Measurements from ENCODE around the gene WIPI1.

Gene WIPI1

GRCh38 chr17:68484458-68484857 is 27.2 kb upstream of the WIPI1 start:
- ChIA-PET POLR2A (no interaction called here), CTCF (interaction anchor here (0.6 kb wide), 1 partner anchor 1004 kb away, joined by 4 read pairs; no protein-coding TSS in a partner anchor)
- TF ChIP-seq CTBP1 (IDR thresholded peaks at IDR 0.05; ENCODE audit: borderline replicate concordance) (no peak), ARNT (IDR thresholded peaks at IDR 0.05) (no peak), TARDBP (IDR thresholded peaks at IDR 0.05) (no peak), LEF1 (IDR thresholded peaks at IDR 0.05; ENCODE audit: borderline replicate concordance) (no peak), FOXK2 (IDR thresholded peaks at IDR 0.05) (no peak), SP1 (IDR thresholded peaks at IDR 0.05) (no peak), FOXA1 (IDR thresholded peaks at IDR 0.05) (no peak), ELF4 (IDR thresholded peaks at IDR 0.05) (no peak), NFRKB (IDR thresholded peaks at IDR 0.05) (no peak), ZNF384 (IDR thresholded peaks at IDR 0.05) (no peak), L3MBTL2 (conservative IDR thresholded peaks at IDR 0.05) (no peak), SUZ12 (IDR thresholded peaks at IDR 0.05) (no peak), BHLHE40 (IDR thresholded peaks at IDR 0.05; ENCODE audit: borderline replicate concordance) (no peak), FOXM1 (IDR thresholded peaks at IDR 0.05; ENCODE audit: borderline replicate concordance) (no peak), HDGF (IDR thresholded peaks at IDR 0.05; ENCODE audit: borderline replicate concordance) (no peak)
- TF ChIP-seq, protein P1, sequence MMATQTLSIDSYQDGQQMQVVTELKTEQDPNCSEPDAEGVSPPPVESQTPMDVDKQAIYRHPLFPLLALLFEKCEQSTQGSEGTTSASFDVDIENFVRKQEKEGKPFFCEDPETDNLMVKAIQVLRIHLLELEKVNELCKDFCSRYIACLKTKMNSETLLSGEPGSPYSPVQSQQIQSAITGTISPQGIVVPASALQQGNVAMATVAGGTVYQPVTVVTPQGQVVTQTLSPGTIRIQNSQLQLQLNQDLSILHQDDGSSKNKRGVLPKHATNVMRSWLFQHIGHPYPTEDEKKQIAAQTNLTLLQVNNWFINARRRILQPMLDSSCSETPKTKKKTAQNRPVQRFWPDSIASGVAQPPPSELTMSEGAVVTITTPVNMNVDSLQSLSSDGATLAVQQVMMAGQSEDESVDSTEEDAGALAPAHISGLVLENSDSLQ (IDR thresholded peaks at IDR 0.05): no peak
- no peak for DNase-seq (ENCODE audit: extremely low spot score)

DNA sequence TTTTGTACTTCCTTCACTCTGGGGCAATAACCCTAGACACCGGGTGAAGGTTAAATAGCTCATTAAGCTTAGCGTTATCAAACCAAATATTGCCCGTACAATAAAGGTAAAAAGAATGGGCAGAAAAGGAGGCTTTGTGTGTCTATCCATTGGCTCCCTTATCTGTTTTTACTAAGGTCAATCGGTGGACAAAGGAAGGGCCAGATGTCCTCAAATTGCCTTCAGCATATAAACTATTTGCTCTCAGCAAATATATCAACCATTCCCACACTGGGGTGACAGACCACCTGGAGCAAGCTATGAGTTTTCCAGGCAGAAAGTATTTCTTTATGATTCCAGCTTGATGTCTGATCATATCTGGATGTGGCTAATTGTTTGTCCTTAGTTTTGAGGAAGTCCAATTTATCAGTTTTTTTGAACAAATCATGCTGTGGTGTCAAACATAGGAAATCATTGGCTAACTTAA is 25.3 kb upstream of the WIPI1 start:
- POLR2A ChIA-PET: no interaction called here
- TF ChIP-seq, protein P1 (IDR thresholded peaks at IDR 0.05): no peak
- TF ChIP-seq TARDBP (IDR thresholded peaks at IDR 0.05): no peak
- no peak for TF ChIP-seq LEF1 (IDR thresholded peaks at IDR 0.05; ENCODE audit: borderline replicate concordance)
- no peak for DNase-seq (ENCODE audit: extremely low spot score)
- CTCF ChIA-PET: interaction anchor here (1.0 kb wide), 1 partner anchor 17 kb away, joined by 3 read pairs; no protein-coding TSS in a partner anchor

GRCh38 chr17:68480885-68481284 is 23.6 kb upstream of the WIPI1 start:
- TF ChIP-seq BHLHE40 (IDR thresholded peaks at IDR 0.05; ENCODE audit: borderline replicate concordance) (no peak), FOXA1 (IDR thresholded peaks at IDR 0.05) (no peak), ZNF384 (IDR thresholded peaks at IDR 0.05) (no peak), SP1 (IDR thresholded peaks at IDR 0.05) (no peak), SUZ12 (IDR thresholded peaks at IDR 0.05) (no peak), LEF1 (IDR thresholded peaks at IDR 0.05; ENCODE audit: borderline replicate concordance) (no peak), FOXK2 (IDR thresholded peaks at IDR 0.05) (no peak), L3MBTL2 (conservative IDR thresholded peaks at IDR 0.05) (no peak), ARNT (IDR thresholded peaks at IDR 0.05) (no peak), CTBP1 (IDR thresholded peaks at IDR 0.05; ENCODE audit: borderline replicate concordance) (no peak), FOXM1 (IDR thresholded peaks at IDR 0.05; ENCODE audit: borderline replicate concordance) (no peak)
- TF ChIP-seq, protein P1 (IDR thresholded peaks at IDR 0.05): no peak
- DNase-seq (ENCODE audit: extremely low spot score): no peak
- ChIA-PET POLR2A (no interaction called here), CTCF (no interaction called here)

- TF ChIP-seq ELF4 (IDR thresholded peaks at IDR 0.05) (no peak), SUZ12 (IDR thresholded peaks at IDR 0.05) (no peak), HDGF (IDR thresholded peaks at IDR 0.05; ENCODE audit: borderline replicate concordance) (no peak)
- no peak for DNase-seq (ENCODE audit: extremely low spot score)
- POLR2A ChIA-PET: no interaction called here
- CTCF ChIA-PET: no interaction called here
These were observed 13.7 kb upstream of the WIPI1 start for GRCh38 chr17:68470961-68471360.

DNA sequence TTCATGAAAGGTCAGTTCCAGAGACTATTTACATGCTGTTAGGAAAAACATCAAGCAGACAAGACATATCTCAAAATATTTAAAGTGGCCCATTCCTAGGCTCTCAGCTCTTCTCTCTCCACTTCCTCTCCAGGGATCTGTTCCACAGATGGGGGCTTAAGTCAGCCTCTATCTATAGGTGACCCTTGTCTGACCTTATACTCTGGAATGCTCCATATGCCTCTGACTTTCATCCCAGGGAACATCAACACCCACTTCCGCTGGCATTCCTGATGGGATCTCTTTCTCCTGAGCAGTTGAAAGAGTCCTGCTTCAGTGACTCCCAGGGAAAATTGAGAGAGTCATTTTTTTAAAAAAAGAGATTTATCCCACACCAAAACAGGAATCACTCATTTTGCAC is 11.5 kb upstream of the WIPI1 start:
- TF ChIP-seq NFRKB (IDR thresholded peaks at IDR 0.05) (no peak), ZNF384 (IDR thresholded peaks at IDR 0.05) (no peak), FOXM1 (IDR thresholded peaks at IDR 0.05; ENCODE audit: borderline replicate concordance) (no peak), SP1 (IDR thresholded peaks at IDR 0.05) (no peak), BHLHE40 (IDR thresholded peaks at IDR 0.05; ENCODE audit: borderline replicate concordance) (no peak), FOXA1 (IDR thresholded peaks at IDR 0.05) (no peak), ARNT (IDR thresholded peaks at IDR 0.05) (no peak), CTBP1 (IDR thresholded peaks at IDR 0.05; ENCODE audit: borderline replicate concordance) (no peak), TARDBP (IDR thresholded peaks at IDR 0.05) (no peak), LEF1 (IDR thresholded peaks at IDR 0.05; ENCODE audit: borderline replicate concordance) (no peak), ELF4 (IDR thresholded peaks at IDR 0.05) (no peak), FOXK2 (IDR thresholded peaks at IDR 0.05) (no peak), L3MBTL2 (conservative IDR thresholded peaks at IDR 0.05) (no peak), SUZ12 (IDR thresholded peaks at IDR 0.05) (no peak), HDGF (IDR thresholded peaks at IDR 0.05; ENCODE audit: borderline replicate concordance) (no peak)
- TF ChIP-seq, protein P1 (IDR thresholded peaks at IDR 0.05): no peak
- ChIA-PET POLR2A (interaction anchor here (2.3 kb wide), 1 partner anchor 44 kb away, joined by 7 read pairs; the partner anchor contains the start of gene PRKAR1A), CTCF (no interaction called here)
- DNase-seq (ENCODE audit: extremely low spot score): no peak

- POLR2A ChIA-PET: interaction anchor here (0.7 to 2.3 kb wide), 3 partner anchors 10 to 44 kb away, joined by 3 to 7 read pairs (median 4); partner anchors contain the start of gene PRKAR1A
These were observed 11.0 kb upstream of the WIPI1 start for GRCh38 chr17:68468334-68468733.

More at GRCh38 chr17:68468334-68468733, 11.0 kb upstream of the WIPI1 start:
- DNase-seq (ENCODE audit: extremely low spot score): no peak
- no peak for TF ChIP-seq FOXK2 (IDR thresholded peaks at IDR 0.05)
- no peak for TF ChIP-seq FOXM1 (IDR thresholded peaks at IDR 0.05; ENCODE audit: borderline replicate concordance)
- TF ChIP-seq L3MBTL2 (conservative IDR thresholded peaks at IDR 0.05): no peak
- no peak for TF ChIP-seq ZNF384 (IDR thresholded peaks at IDR 0.05)
- TF ChIP-seq FOXA1 (IDR thresholded peaks at IDR 0.05): no peak
- no peak for TF ChIP-seq BHLHE40 (IDR thresholded peaks at IDR 0.05; ENCODE audit: borderline replicate concordance)
- no peak for TF ChIP-seq ARNT (IDR thresholded peaks at IDR 0.05)
- TF ChIP-seq SP1 (IDR thresholded peaks at IDR 0.05): no peak
- TF ChIP-seq, protein P1 (IDR thresholded peaks at IDR 0.05): no peak
- CTCF ChIA-PET: interaction anchor here (0.7 kb wide), 1 partner anchor 150 kb away, joined by 3 read pairs; no protein-coding TSS in a partner anchor

Data from HEK293T (cell line).